22Rv1 (cell line): ENCODE results near the gene GPER1.

Source experiments
- CTCF ChIP-seq: fragments of 450-650 bp; IDR thresholded peaks from 2 replicates; pipeline ENCODE4 v1.5.1; 2017; ENCODE audit warnings: mild to moderate bottlenecking
- ZFX ChIP-seq: fragments of 450-650 bp; IDR thresholded peaks from 2 replicates; pipeline ENCODE4 v1.6.1; 2017; ENCODE audit warnings: antibody characterized with exemption, borderline replicate concordance

- TF ChIP-seq CTCF (no peak), ZFX (no peak)
Measured at GRCh38 chr7:1060315-1061072, 27.4 kb upstream of the GPER1 start.
